RKO (cell line): ENCODE data around the gene DPH7.
"Not testable (repeated sequence)": the region's sequence is repeated elsewhere in the genome, so short reads cannot be mapped to it uniquely, and the experiment has no call there.

ENCODE experiments used
- DNase-seq: peaks from one replicate; pipeline ENCODE4 v3.0.0-alpha.2; 2016; ENCODE audit warnings: low spot score

Gene DPH7

GRCh38 chr9:137545123-137545522, 33.6 kb downstream of the DPH7 start:
- DNase-seq, result no peak

- DNase-seq, result no peak
These were observed 34.5 kb downstream of the DPH7 start for GRCh38 chr9:137544176-137544760.

- DNase-seq, result no peak
These were observed 35.3 kb downstream of the DPH7 start for GRCh38 chr9:137543237-137543963.

GRCh38 chr9:137542486-137542885, 36.2 kb downstream of the DPH7 start:
- DNase-seq, result no peak

GRCh38 chr9:137540536-137540935, 38.2 kb downstream of the DPH7 start:
- no peak for DNase-seq

- no peak for DNase-seq
These were observed 40.7 kb downstream of the DPH7 start for GRCh38 chr9:137538058-137538457.

- DNase-seq, result not testable (repeated sequence)
These were observed 42.1 kb downstream of the DPH7 start for GRCh38 chr9:137536594-137537131.

GRCh38 chr9:137535120-137535428, 43.7 kb downstream of the DPH7 start:
- DNase-seq, result no peak

- DNase-seq, result peak; percentile 94
These were observed 44.2 kb downstream of the DPH7 start for GRCh38 chr9:137534256-137535119.

- DNase-seq, result not testable (repeated sequence)
These were observed 45.7 kb downstream of the DPH7 start for GRCh38 chr9:137532891-137533468.

- DNase-seq, result no peak
These were observed 47.5 kb downstream of the DPH7 start for GRCh38 chr9:137531099-137531765.

- DNase-seq, result no peak
These were observed 48.4 kb downstream of the DPH7 start for GRCh38 chr9:137530331-137530730.

- DNase-seq, result no peak
These were observed 53.8 kb downstream of the DPH7 start for GRCh38 chr9:137524981-137525317.

GRCh38 chr9:137524161-137524980, 54.4 kb downstream of the DPH7 start:
- DNase-seq, result no peak

GRCh38 chr9:137522746-137523455, 55.8 kb downstream of the DPH7 start:
- no peak for DNase-seq

- no peak for DNase-seq
These were observed 57.2 kb downstream of the DPH7 start for GRCh38 chr9:137521405-137521985.

- DNase-seq, result no peak
These were observed 57.9 kb downstream of the DPH7 start for GRCh38 chr9:137520614-137521404.

GRCh38 chr9:137519553-137519952, 59.2 kb downstream of the DPH7 start:
- no peak for DNase-seq
